ENCODE data around the gene HSPA1A. TPM values are rescaled to one million over a fixed set of nuclear protein-coding genes. Genes with fewer than 3 reads are reported as not detected.

HSPA1A gene
- total and polyA plus RNA-seq, 9 of the 15 experiments (the other 6 are each of a cell fraction or from before 2014, with no cell fraction given): 2.2 to 273 (median 107) TPM

- TF ChIP-seq STAT6 (CRISPR knock-in tag; IDR thresholded peaks at IDR 0.05) (no peak; the same call in none of the 2 replicates), SETDB1 (IDR thresholded peaks at IDR 0.05; ENCODE audit: low read length) (no peak), STAT5B (CRISPR knock-in tag; IDR thresholded peaks at IDR 0.05) (no peak), E2F4 (CRISPR knock-in tag; IDR thresholded peaks at IDR 0.05; ENCODE audit: low read depth) (no peak), XRCC4 (IDR thresholded peaks at IDR 0.05; ENCODE audit: extremely low read depth, insufficient read depth, insufficient read length) (no peak), MCM7 (IDR thresholded peaks at IDR 0.05) (no peak), NR1H2 (CRISPR knock-in tag; IDR thresholded peaks at IDR 0.05) (no peak), ZFP91 (CRISPR knock-in tag; IDR thresholded peaks at IDR 0.05) (no peak), KDM4B (IDR thresholded peaks at IDR 0.05; ENCODE audit: borderline replicate concordance in 2 of 2, low read depth in 1 of 2) (peak in 1 of 2 experiments; percentile 91; a peak in 2 of 4 replicates), FOXJ3 (CRISPR knock-in tag; IDR thresholded peaks at IDR 0.05) (no peak), SIN3A (IDR thresholded peaks at IDR 0.05; ENCODE audit: borderline replicate concordance in 2 of 2, control insufficient read depth in 1 of 2, low read depth in 2 of 2, low read length in 2 of 2) (peak; percentile 59 to 76; a peak in 2 of 4 replicates), ZEB2 (IDR thresholded peaks at IDR 0.05) (peak; percentile 67; the same call in 1 of the 2 replicates), RBM39 (optimal IDR thresholded peaks at IDR 0.05; ENCODE audit: low read depth, low read length) (peak; percentile 87), PCBP1 (IDR thresholded peaks at IDR 0.05; ENCODE audit: low read depth, low read length, poor library complexity, severe bottlenecking) (no peak), SLC30A9 (CRISPR knock-in tag; IDR thresholded peaks at IDR 0.05) (no peak), ATF6 (CRISPR knock-in tag; IDR thresholded peaks at IDR 0.05) (no peak), POLR2AphosphoS5 (IDR thresholded peaks at IDR 0.05; ENCODE audit: control insufficient read depth, insufficient read depth, low read depth, low read length) (no peak; the same call in 1 of the 2 replicates), ZNF586 (CRISPR knock-in tag; conservative IDR thresholded peaks at IDR 0.05) (no peak), PTRF (tag; IDR thresholded peaks at IDR 0.05) (no peak)
These were observed 45.5 kb upstream of the HSPA1A start (continued) for GRCh38 chr6:31769684-31770371.
